Measurements from ENCODE around the gene DUS2.

Gene DUS2

GRCh38 chr16:68076560-68076959 lies 53.5 kb downstream of the DUS2 start:
- H3K9me3 ChIP-seq (ENCODE audit: control insufficient read depth, insufficient read depth, low read depth, low read length), result no peaks in the 10 kb centered on the region
- no peak overlapping the region for H3K27ac ChIP-seq (ENCODE audit: extremely low read depth, low read depth, low read length)
- POLR2A ChIA-PET, result interaction anchor here (2.2 kb wide), 1 partner anchor 9 kb away, joined by 9 read pairs; the partner anchor contains the start of gene NFATC3
- CTCF ChIA-PET, result interaction anchor here (0.7 kb wide), 1 partner anchor 451 kb away, joined by 3 read pairs; no protein-coding TSS in a partner anchor
- no peak overlapping the region for H3K4me3 ChIP-seq (ENCODE audit: low read depth, low read length)
- H3K36me3 ChIP-seq (ENCODE audit: control insufficient read depth in 2 of 2, insufficient read depth in 1 of 2, low read length in 2 of 2), result peaks cover 9 to 70% of the 10 kb centered on the region in 2 experiments; a peak in 2 of 3 replicates
- no peaks in the 10 kb centered on the region for H3K4me1 ChIP-seq (ENCODE audit: control insufficient read depth, insufficient read depth, low read length)
- TF ChIP-seq ZNF488 (tag by site-specific recombination; IDR thresholded peaks at IDR 0.05), result no peak
- TF ChIP-seq ZIC2 (tag by site-specific recombination; IDR thresholded peaks at IDR 0.05), result no peak
- no peak for TF ChIP-seq ZNF433 (tag by site-specific recombination; IDR thresholded peaks at IDR 0.05; ENCODE audit: low read depth)
- TF ChIP-seq ZNF510 (tag by site-specific recombination; IDR thresholded peaks at IDR 0.05; ENCODE audit: insufficient replicate concordance), result no peak
- no peak for TF ChIP-seq TRIM28 (IDR thresholded peaks at IDR 0.05; ENCODE audit: borderline replicate concordance, low read length)

GRCh38 chr16:68077866-68078700 lies 55.0 kb downstream of the DUS2 start:
- ChIA-PET CTCF (no interaction called here), POLR2A (no interaction called here)
- Histone ChIP-seq H3K9me3 (ENCODE audit: control insufficient read depth, insufficient read depth, low read depth, low read length) (no peaks in the 10 kb centered on the region), H3K4me1 (ENCODE audit: control insufficient read depth, insufficient read depth, low read length) (no peaks in the 10 kb centered on the region), H3K27ac (ENCODE audit: extremely low read depth, low read depth, low read length) (no peak overlapping the region), H3K4me3 (ENCODE audit: low read depth, low read length) (no peak overlapping the region), H3K36me3 (ENCODE audit: control insufficient read depth in 2 of 2, insufficient read depth in 1 of 2, low read length in 2 of 2) (peaks cover 8 to 55% of the 10 kb centered on the region in 2 experiments; a peak in 2 of 3 replicates)
- peak; percentile 32; the same call in 1 of the 2 replicates for TF ChIP-seq ZFHX2 (tag by site-specific recombination; conservative IDR thresholded peaks at IDR 0.05)
- TF ChIP-seq EGR2 (tag by site-specific recombination; IDR thresholded peaks at IDR 0.05; ENCODE audit: low read depth), result peak; percentile 73
- TF ChIP-seq ZBTB8A (tag by site-specific recombination; IDR thresholded peaks at IDR 0.05), result no peak

- Histone ChIP-seq H3K4me1 (ENCODE audit: control insufficient read depth, insufficient read depth, low read length) (no peaks in the 10 kb centered on the region; the same call in 1 of the 2 replicates), H3K4me3 (ENCODE audit: low read depth, low read length) (no peak overlapping the region), H3K27ac (ENCODE audit: extremely low read depth, low read depth, low read length) (no peak overlapping the region), H3K9me3 (ENCODE audit: control insufficient read depth, insufficient read depth, low read depth, low read length) (no peaks in the 10 kb centered on the region), H3K36me3 (ENCODE audit: control insufficient read depth in 2 of 2, insufficient read depth in 1 of 2, low read length in 2 of 2) (peaks cover 8 to 53% of the 10 kb centered on the region in 2 experiments; a peak in 2 of 3 replicates)
- ChIA-PET CTCF (no interaction called here), POLR2A (no interaction called here)
- no peak for TF ChIP-seq ZNF623 (tag by site-specific recombination; IDR thresholded peaks at IDR 0.05)
- TF ChIP-seq ZFHX2 (tag by site-specific recombination; conservative IDR thresholded peaks at IDR 0.05), result no peak
- no peak for TF ChIP-seq SCRT1 (tag by site-specific recombination; IDR thresholded peaks at IDR 0.05; ENCODE audit: borderline replicate concordance)
- TF ChIP-seq ZNF362 (tag by site-specific recombination; IDR thresholded peaks at IDR 0.05), result no peak
- no peak for TF ChIP-seq ZBTB26 (tag by site-specific recombination; optimal IDR thresholded peaks at IDR 0.05)
- TF ChIP-seq SETDB1 (IDR thresholded peaks at IDR 0.05; ENCODE audit: insufficient read length, low read length), result no peak
- no peak for TF ChIP-seq ZNF585B (tag by site-specific recombination; IDR thresholded peaks at IDR 0.05)
- TF ChIP-seq IKZF3 (tag by site-specific recombination; IDR thresholded peaks at IDR 0.05), result no peak
- TF ChIP-seq ZNF18 (tag by site-specific recombination; IDR thresholded peaks at IDR 0.05), result no peak
- TF ChIP-seq ZNF610 (tag by site-specific recombination; IDR thresholded peaks at IDR 0.05; ENCODE audit: borderline replicate concordance), result no peak
- no peak for TF ChIP-seq ZNF24 (tag by site-specific recombination; IDR thresholded peaks at IDR 0.05)
- TF ChIP-seq ZNF114 (tag by site-specific recombination; IDR thresholded peaks at IDR 0.05), result no peak
- no peak for TF ChIP-seq ZNF645 (tag by site-specific recombination; IDR thresholded peaks at IDR 0.05)
- TF ChIP-seq ZNF10 (tag by site-specific recombination; IDR thresholded peaks at IDR 0.05), result no peak
- TF ChIP-seq MZF1 (tag by site-specific recombination; IDR thresholded peaks at IDR 0.05; ENCODE audit: borderline replicate concordance), result no peak
- TF ChIP-seq ZNF548 (tag by site-specific recombination; IDR thresholded peaks at IDR 0.05), result no peak
These were observed 55.8 kb downstream of the DUS2 start for GRCh38 chr16:68078701-68079375.
